K562 (cell line): ENCODE data around the gene C12orf43. TPM values are rescaled to one million over a fixed set of nuclear protein-coding genes. Genes with fewer than 3 reads are reported as not detected.

Experiments used
- ATF1 ChIP-seq, 2 experiments: fragments of 450-650 bp in 1 of 2; IDR thresholded peaks; 2 replicates each; pipeline ENCODE4 v1.6.1; 2016; ENCODE audit warnings: missing compliant biosample characterization in 1 of 2, missing genetic modification characterization in 1 of 2
- CSDE1 ChIP-seq, 2 experiments: fragments of 450-650 bp; IDR thresholded peaks; 2 replicates each; pipeline ENCODE4 v1.6.1; 2016; ENCODE audit warnings: mild to moderate bottlenecking in 1 of 2
- HDAC1 ChIP-seq, 2 experiments: fragments of 450-650 bp; IDR thresholded peaks; 2 replicates each; pipeline ENCODE4 v1.6.1; 2016 to 2017; ENCODE audit warnings: inconsistent platforms in 1 of 2, mild to moderate bottlenecking in 1 of 2, moderate library complexity in 1 of 2
- KAT8 ChIP-seq: fragments of 450-650 bp; IDR thresholded peaks from 2 replicates; pipeline ENCODE4 v1.6.1; 2016; ENCODE audit warnings: low read depth, mild to moderate bottlenecking
- L3MBTL2 ChIP-seq: fragments of 450-650 bp; IDR thresholded peaks from 2 replicates; pipeline ENCODE4 v1.6.1; 2016; ENCODE audit warnings: mild to moderate bottlenecking, moderate library complexity
- MNT ChIP-seq, 2 experiments: fragments of 450-650 bp; conservative IDR thresholded peaks; 2 replicates each; pipeline ENCODE4 v1.6.1; 2017; ENCODE audit warnings: mild to moderate bottlenecking in 2 of 2, moderate library complexity in 2 of 2
- NELFE ChIP-seq: IDR thresholded peaks from 2 replicates; pipeline ENCODE4 v1.6.1; 2011; ENCODE audit warnings: mild to moderate bottlenecking; ENCODE audit not compliant: insufficient read depth, insufficient read length
- NR2C1 ChIP-seq, 2 experiments: fragments of 450-650 bp; IDR thresholded peaks; 2 replicates each; pipeline ENCODE4 v1.6.1; 2017; ENCODE audit warnings: mild to moderate bottlenecking in 2 of 2, antibody characterized with exemption in 1 of 2, inconsistent platforms in 1 of 2, missing compliant biosample characterization in 1 of 2, missing genetic modification characterization in 1 of 2
- NR2C2 ChIP-seq, 2 experiments: fragments of 200-800 bp in 1 of 2; sonication (Bioruptor generic) in 1 of 2; sonication (generic) in 1 of 2; formaldehyde crosslinking in 1 of 2; IDR thresholded peaks; 2 replicates each; pipeline versions ENCODE4 v1.6.1 to v1.8.0; 2016 to 2022; ENCODE audit warnings: mild to moderate bottlenecking in 1 of 2, missing compliant biosample characterization in 1 of 2, missing genetic modification characterization in 1 of 2, missing genetic modification reagents in 1 of 2
- PCBP2 ChIP-seq: fragments of 200-400 bp; formaldehyde crosslinking; IDR thresholded peaks from 2 replicates; pipeline ENCODE4 v1.6.1; 2018; ENCODE audit warnings: low read length, low read depth, mild to moderate bottlenecking, moderate library complexity; ENCODE audit not compliant: poor library complexity, severe bottlenecking
- SMARCB1 ChIP-seq: IDR thresholded peaks from 2 replicates; pipeline ENCODE4 v1.6.1; 2011; ENCODE audit warnings: improper control_type of control experiment, low read depth; ENCODE audit not compliant: insufficient read length
- TAF7 ChIP-seq: fragments of 450-650 bp; IDR thresholded peaks from 2 replicates; pipeline ENCODE4 v1.6.1; 2016; ENCODE audit warnings: missing genetic modification characterization, missing compliant biosample characterization
- YY1 ChIP-seq, 3 experiments: IDR thresholded peaks; 2 replicates each; pipeline ENCODE4 v1.6.1; 2011; ENCODE audit warnings: low read length in 2 of 3, mild to moderate bottlenecking in 2 of 3, moderate library complexity in 2 of 3, borderline replicate concordance in 1 of 3, control low read depth in 1 of 3, low read depth in 1 of 3; ENCODE audit not compliant: insufficient read depth in 3 of 3, insufficient replicate concordance in 2 of 3, control insufficient read depth in 1 of 3, insufficient read length in 1 of 3; ENCODE audit errors: extremely low read depth in 1 of 3
- ZNF133 ChIP-seq: fragments of 250-450 bp; sonication (Bioruptor Pico); IDR thresholded peaks from 2 replicates; pipeline ENCODE4 v1.4.0; 2020; ENCODE audit warnings: mild to moderate bottlenecking
- ZNF174 ChIP-seq: fragments of 250-450 bp; sonication (Bioruptor Pico); IDR thresholded peaks from 2 replicates; pipeline ENCODE4 v1.4.0; 2020; ENCODE audit warnings: mild to moderate bottlenecking
- ZNF583 ChIP-seq: fragments of 250-450 bp; sonication (Bioruptor Pico); IDR thresholded peaks from 2 replicates; pipeline ENCODE4 v1.4.0; 2020
- polyA plus RNA-seq, 8 experiments: library from polyadenylated mRNA; depleted of rRNA in 4 of 8; stranded (reverse) in 5 of 8; unstranded in 3 of 8; fragments of >200 nt; fragmentation: Nextera tagmentation in 2 of 8; fragmentation: Illumina TruSeq in 1 of 8; extraction: Ambion mirVana in 2 of 8; extraction: Trizol in 1 of 8; gene quantifications; 2 replicates each; pipeline versions ENCODE4 v1.2.1 to v1.2.3, GENCODE V29; 2011 to 2014; ENCODE audit warnings: inconsistent platforms in 1 of 8, missing spikeins in 1 of 8
- total RNA-seq, 7 experiments: library from RNA; depleted of rRNA in 6 of 7; stranded (reverse); fragments of >200 nt in 6 of 7; fragmentation: Illumina TruSeq in 2 of 7; extraction: Trizol in 2 of 7; gene quantifications; 2 replicates each; pipeline versions ENCODE4 v1.2.1 to v1.2.3, GENCODE V29; 2011 to 2021; ENCODE audit warnings: low replicate concordance in 1 of 7
- TF ChIP-seq, protein P1 (sequence below): fragments of 450-650 bp; conservative IDR thresholded peaks from 2 replicates; pipeline ENCODE4 v1.6.1; 2016; ENCODE audit warnings: missing genetic modification characterization, low read depth, mild to moderate bottlenecking, missing compliant biosample characterization, moderate library complexity
- TF ChIP-seq, protein P2 (sequence below), 2 experiments: fragments of 450-650 bp; IDR thresholded peaks; 2 replicates each; pipeline ENCODE4 v1.6.1; 2018; ENCODE audit warnings: mild to moderate bottlenecking in 2 of 2, low read depth in 1 of 2; ENCODE audit not compliant: partially characterized antibody in 2 of 2

Gene C12orf43
- total and polyA plus RNA-seq, 9 of the 15 experiments (the other 6 are each of a cell fraction or from before 2014, with no cell fraction given), result 4.3 to 22.2 (median 16.8) TPM

GRCh38 chr12:121015825-121016766 lies at the start of gene C12orf43 (continued):
- TF ChIP-seq, protein P1, sequence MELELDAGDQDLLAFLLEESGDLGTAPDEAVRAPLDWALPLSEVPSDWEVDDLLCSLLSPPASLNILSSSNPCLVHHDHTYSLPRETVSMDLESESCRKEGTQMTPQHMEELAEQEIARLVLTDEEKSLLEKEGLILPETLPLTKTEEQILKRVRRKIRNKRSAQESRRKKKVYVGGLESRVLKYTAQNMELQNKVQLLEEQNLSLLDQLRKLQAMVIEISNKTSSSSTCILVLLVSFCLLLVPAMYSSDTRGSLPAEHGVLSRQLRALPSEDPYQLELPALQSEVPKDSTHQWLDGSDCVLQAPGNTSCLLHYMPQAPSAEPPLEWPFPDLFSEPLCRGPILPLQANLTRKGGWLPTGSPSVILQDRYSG (tag), result no peak
- TF ChIP-seq KAT8 (0 out of 2 replicates have a peak, but pooled peaks have one; percentile 50), PCBP2 (no peak), NR2C2 (CRISPR knock-in tag; IDR thresholded peaks at IDR 0.05) (peak; percentile 73; the same call in 1 of the 2 replicates), NR2C2 (tag; IDR thresholded peaks at IDR 0.05) (peak; percentile 68), NR2C1 (IDR thresholded peaks at IDR 0.05) (peak; percentile 67), NR2C1 (tag; IDR thresholded peaks at IDR 0.05) (peak; percentile 76), HDAC1 (IDR thresholded peaks at IDR 0.05) (peak in 1 of 2 experiments; percentile 98; a peak in 2 of 4 replicates), NELFE (no peak), MNT (conservative IDR thresholded peaks at IDR 0.05) (peak; percentile 71 to 86; a peak in 3 of 4 replicates), L3MBTL2 (0 out of 2 replicates have a peak, but pooled peaks have one; percentile 28), ZNF133 (CRISPR knock-in tag) (no peak), ZNF583 (CRISPR knock-in tag) (peak; percentile 74; the same call in 1 of the 2 replicates), SMARCB1 (no peak), ZNF174 (CRISPR knock-in tag) (no peak), CSDE1 (IDR thresholded peaks at IDR 0.05) (peak in 1 of 2 experiments; percentile 66; a peak in 1 of 4 replicates), YY1 (IDR thresholded peaks at IDR 0.05; ENCODE audit: borderline replicate concordance in 1 of 3, control insufficient read depth in 1 of 3, extremely low read depth in 1 of 3, insufficient read depth in 3 of 3, insufficient read length in 1 of 3, insufficient replicate concordance in 2 of 3, low read depth in 1 of 3, low read length in 2 of 3) (peak; percentile 95 to 99 (median 99)), ATF1 (CRISPR knock-in tag; IDR thresholded peaks at IDR 0.05) (peak; percentile 69), ATF1 (tag; IDR thresholded peaks at IDR 0.05) (peak; percentile 99), TAF7 (peak; percentile 82)
- TF ChIP-seq, protein P2, sequence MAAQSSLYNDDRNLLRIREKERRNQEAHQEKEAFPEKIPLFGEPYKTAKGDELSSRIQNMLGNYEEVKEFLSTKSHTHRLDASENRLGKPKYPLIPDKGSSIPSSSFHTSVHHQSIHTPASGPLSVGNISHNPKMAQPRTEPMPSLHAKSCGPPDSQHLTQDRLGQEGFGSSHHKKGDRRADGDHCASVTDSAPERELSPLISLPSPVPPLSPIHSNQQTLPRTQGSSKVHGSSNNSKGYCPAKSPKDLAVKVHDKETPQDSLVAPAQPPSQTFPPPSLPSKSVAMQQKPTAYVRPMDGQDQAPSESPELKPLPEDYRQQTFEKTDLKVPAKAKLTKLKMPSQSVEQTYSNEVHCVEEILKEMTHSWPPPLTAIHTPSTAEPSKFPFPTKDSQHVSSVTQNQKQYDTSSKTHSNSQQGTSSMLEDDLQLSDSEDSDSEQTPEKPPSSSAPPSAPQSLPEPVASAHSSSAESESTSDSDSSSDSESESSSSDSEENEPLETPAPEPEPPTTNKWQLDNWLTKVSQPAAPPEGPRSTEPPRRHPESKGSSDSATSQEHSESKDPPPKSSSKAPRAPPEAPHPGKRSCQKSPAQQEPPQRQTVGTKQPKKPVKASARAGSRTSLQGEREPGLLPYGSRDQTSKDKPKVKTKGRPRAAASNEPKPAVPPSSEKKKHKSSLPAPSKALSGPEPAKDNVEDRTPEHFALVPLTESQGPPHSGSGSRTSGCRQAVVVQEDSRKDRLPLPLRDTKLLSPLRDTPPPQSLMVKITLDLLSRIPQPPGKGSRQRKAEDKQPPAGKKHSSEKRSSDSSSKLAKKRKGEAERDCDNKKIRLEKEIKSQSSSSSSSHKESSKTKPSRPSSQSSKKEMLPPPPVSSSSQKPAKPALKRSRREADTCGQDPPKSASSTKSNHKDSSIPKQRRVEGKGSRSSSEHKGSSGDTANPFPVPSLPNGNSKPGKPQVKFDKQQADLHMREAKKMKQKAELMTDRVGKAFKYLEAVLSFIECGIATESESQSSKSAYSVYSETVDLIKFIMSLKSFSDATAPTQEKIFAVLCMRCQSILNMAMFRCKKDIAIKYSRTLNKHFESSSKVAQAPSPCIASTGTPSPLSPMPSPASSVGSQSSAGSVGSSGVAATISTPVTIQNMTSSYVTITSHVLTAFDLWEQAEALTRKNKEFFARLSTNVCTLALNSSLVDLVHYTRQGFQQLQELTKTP (IDR thresholded peaks at IDR 0.05; ENCODE audit: low read depth in 1 of 2, partially characterized antibody in 2 of 2), result peak in 1 of 2 experiments; percentile 95
